Glutamatergic neuron (in vitro differentiated cells): ENCODE data around the gene CENATAC. TPM values are rescaled to one million over a fixed set of nuclear protein-coding genes. Genes with fewer than 3 reads are reported as not detected.
"Not testable (repeated sequence)": the region's sequence is repeated elsewhere in the genome, so short reads cannot be mapped to it uniquely, and the experiment has no call there.

ENCODE experiments used
- DNase-seq: peaks from one replicate; pipeline ENCODE4 v3.0.0; 2022
- H3K27ac Mint-ChIP-seq: one replicate; pipeline ENCODE4 v1.8.0; 2020; ENCODE audit warnings: mild to moderate bottlenecking, mixed read lengths, inconsistent platforms; ENCODE audit not compliant: unreplicated experiment
- H3K27me3 Mint-ChIP-seq: one replicate; pipeline ENCODE4 v1.8.0; 2020; ENCODE audit warnings: mild to moderate bottlenecking, moderate library complexity, mixed read lengths, inconsistent platforms; ENCODE audit not compliant: unreplicated experiment
- H3K36me3 Mint-ChIP-seq: one replicate; pipeline ENCODE4 v1.8.0; 2020; ENCODE audit warnings: mild to moderate bottlenecking, mixed read lengths, inconsistent platforms; ENCODE audit not compliant: unreplicated experiment
- H3K4me1 Mint-ChIP-seq: one replicate; pipeline ENCODE4 v1.8.0; 2020; ENCODE audit warnings: mild to moderate bottlenecking, low read depth, mixed read lengths, inconsistent platforms; ENCODE audit not compliant: unreplicated experiment
- H3K4me3 Mint-ChIP-seq: one replicate; pipeline ENCODE4 v1.8.0; 2020; ENCODE audit warnings: mild to moderate bottlenecking, mixed read lengths, inconsistent platforms; ENCODE audit not compliant: unreplicated experiment
- H3K9me3 Mint-ChIP-seq: one replicate; pipeline ENCODE4 v1.8.0; 2020; ENCODE audit warnings: mild to moderate bottlenecking, moderate library complexity, mixed read lengths, inconsistent platforms; ENCODE audit not compliant: unreplicated experiment
- CTCF ChIP-seq: fragments of 200-600 bp; sonication (generic); IDR thresholded peaks from one replicate; pipeline ENCODE4 v1.5.0; 2021; ENCODE audit not compliant: partially characterized antibody, unreplicated experiment
- microRNA-seq: library from miRNA; unstranded; fragments of <30 nt; microRNA quantifications from one replicate; pipeline ENCODE4, GENCODE V29; 2020; ENCODE audit not compliant: unreplicated experiment
- total RNA-seq: library from RNA; stranded (reverse); fragmentation: NEBNext Ultra II Directional; extraction: Animal tissue kit (Norgen Biotek cat#: 25700); gene quantifications from one replicate; pipeline ENCODE4 v1.2.1, GENCODE V29; 2021; ENCODE audit not compliant: unreplicated experiment

CENATAC gene
- total RNA-seq, 1 donor from 2014 or later: 72.3 TPM

GRCh38 chr11:119057000-119057769 lies 59.2 kb downstream of the CENATAC start, which contains the start of gene HYOU1:
HYOU1 (minus strand) TSS chr11:119057205; CDS start chr11:119056160, 1,045 bp downstream.
- H3K27me3 Mint-ChIP-seq: peaks cover 8% of the 10 kb centered on the region
- H3K4me1 Mint-ChIP-seq: peaks cover 10% of the 10 kb centered on the region

GRCh38 chr11:119059128-119059527 lies 61.2 kb downstream of the CENATAC start:
- H3K9me3 Mint-ChIP-seq, H3K36me3 Mint-ChIP-seq, DNase-seq: not testable (repeated sequence)
- Mint-ChIP-seq H3K27ac (peak overlapping the region; percentile 80), H3K4me3 (peak overlapping the region; percentile 57), H3K27me3 (peaks cover 11% of the 10 kb centered on the region), H3K4me1 (peaks cover 10% of the 10 kb centered on the region)

More at GRCh38 chr11:119057000-119057769, 59.2 kb downstream of the CENATAC start, which contains the start of gene HYOU1:
- Mint-ChIP-seq H3K4me3 (peak within 1 kb of the TSS; percentile 95), H3K9me3 (peaks cover 6% of the 10 kb centered on the region), H3K27ac (peak within 1 kb of the TSS; percentile 90), H3K36me3 (no peaks in the 10 kb centered on the region)
- TF ChIP-seq CTCF: peak; percentile 16
- peak; percentile 100 for DNase-seq

- H3K27me3 Mint-ChIP-seq: peaks cover 8% of the 10 kb centered on the region
These were observed 63.3 kb downstream of the CENATAC start for GRCh38 chr11:119061256-119061655.

GRCh38 chr11:119062779-119063178 lies 64.8 kb downstream of the CENATAC start:
- H3K27me3 Mint-ChIP-seq: peaks cover 5% of the 10 kb centered on the region
- peaks cover 6% of the 10 kb centered on the region for H3K4me1 Mint-ChIP-seq
- peaks cover 3% of the 10 kb centered on the region for H3K9me3 Mint-ChIP-seq
- no peak overlapping the region for H3K4me3 Mint-ChIP-seq
- H3K27ac Mint-ChIP-seq: no peak overlapping the region
- TF ChIP-seq CTCF: no peak
- no peaks in the 10 kb centered on the region for H3K36me3 Mint-ChIP-seq
- DNase-seq: no peak

More at GRCh38 chr11:119061256-119061655, 63.3 kb downstream of the CENATAC start:
- Mint-ChIP-seq H3K4me3 (no peak overlapping the region), H3K4me1 (peaks cover 4% of the 10 kb centered on the region), H3K36me3 (no peaks in the 10 kb centered on the region), H3K9me3 (no peaks in the 10 kb centered on the region), H3K27ac (no peak overlapping the region)
- no peak for DNase-seq
- no peak for TF ChIP-seq CTCF

- Mint-ChIP-seq H3K9me3 (peaks cover 6% of the 10 kb centered on the region), H3K27ac (no peak overlapping the region), H3K4me1 (peaks cover 3% of the 10 kb centered on the region), H3K4me3 (no peak overlapping the region), H3K27me3 (peaks cover 2% of the 10 kb centered on the region), H3K36me3 (no peaks in the 10 kb centered on the region)
- TF ChIP-seq CTCF: peak; percentile 27
- no peak for DNase-seq
These were observed 67.4 kb downstream of the CENATAC start for GRCh38 chr11:119065369-119065768.

Small RNA genes lying within 50 kb of the gene (microRNA-seq; reads per million reads assigned to microRNA genes)
- gene MIR3656: not detected

Other genes with a start within 250 kb of the CENATAC start
- gene DDX6, start 207.0 kb upstream of the CENATAC start, total RNA-seq: 188 TPM
- gene CXCR5, start 114.2 kb upstream of the CENATAC start, total RNA-seq: not detected
- gene BCL9L, start 72.2 kb upstream of the CENATAC start, total RNA-seq: 13.0 TPM
- not detected for gene UPK2, start 41.8 kb upstream of the CENATAC start, total RNA-seq
- gene FOXR1, start 26.4 kb upstream of the CENATAC start, total RNA-seq: not detected
- gene RPS25, start 20.2 kb downstream of the CENATAC start, total RNA-seq: 673 TPM
- gene TRAPPC4, start 20.6 kb downstream of the CENATAC start, total RNA-seq: 85.1 TPM
- gene SLC37A4, start 32.7 kb downstream of the CENATAC start, total RNA-seq: 21.2 TPM
- gene HYOU1, start 59.1 kb downstream of the CENATAC start, total RNA-seq: 193 TPM
- 32.7 TPM for gene VPS11, start 69.7 kb downstream of the CENATAC start, total RNA-seq
- 30.4 TPM for gene HMBS, start 86.7 kb downstream of the CENATAC start, total RNA-seq
- 36.1 TPM for gene DPAGT1, start 103.7 kb downstream of the CENATAC start, total RNA-seq
- gene C2CD2L, start 109.2 kb downstream of the CENATAC start, total RNA-seq: 32.8 TPM
- 58.1 TPM for gene HINFP, start 123.4 kb downstream of the CENATAC start, total RNA-seq
- 2.4 TPM for gene ABCG4, start 150.9 kb downstream of the CENATAC start, total RNA-seq
- 1.7 TPM for gene NLRX1, start 170.6 kb downstream of the CENATAC start, total RNA-seq
- not detected for gene NHERF4, start 187.3 kb downstream of the CENATAC start, total RNA-seq
- 40.5 TPM for gene CBL, start 208.2 kb downstream of the CENATAC start, total RNA-seq